SK-N-SH treated with all-trans-retinoic acid at 6 μM for 48 hours (cell line): ENCODE data around the gene KLHL24.

ENCODE experiments used
- SNAI2 ChIP-seq: fragments of 250-450 bp; sonication (Bioruptor Pico); IDR thresholded peaks from 2 replicates; pipeline ENCODE4 v1.5.0; 2020; ENCODE audit warnings: mild to moderate bottlenecking, moderate library complexity
- ZFP3 ChIP-seq: fragments of 250-450 bp; sonication (Bioruptor Pico); IDR thresholded peaks from 2 replicates; pipeline ENCODE4 v1.5.0; 2020; ENCODE audit warnings: mild to moderate bottlenecking, moderate library complexity
- TF ChIP-seq, protein P1 (sequence below): fragments of 250-450 bp; sonication (Bioruptor Pico); IDR thresholded peaks from 2 replicates; pipeline ENCODE4 v1.8.0; 2021; ENCODE audit warnings: low read depth, mild to moderate bottlenecking, moderate library complexity, borderline replicate concordance

- TF ChIP-seq ZFP3 (CRISPR knock-in tag) (no peak), SNAI2 (CRISPR knock-in tag) (no peak)
- TF ChIP-seq, protein P1, sequence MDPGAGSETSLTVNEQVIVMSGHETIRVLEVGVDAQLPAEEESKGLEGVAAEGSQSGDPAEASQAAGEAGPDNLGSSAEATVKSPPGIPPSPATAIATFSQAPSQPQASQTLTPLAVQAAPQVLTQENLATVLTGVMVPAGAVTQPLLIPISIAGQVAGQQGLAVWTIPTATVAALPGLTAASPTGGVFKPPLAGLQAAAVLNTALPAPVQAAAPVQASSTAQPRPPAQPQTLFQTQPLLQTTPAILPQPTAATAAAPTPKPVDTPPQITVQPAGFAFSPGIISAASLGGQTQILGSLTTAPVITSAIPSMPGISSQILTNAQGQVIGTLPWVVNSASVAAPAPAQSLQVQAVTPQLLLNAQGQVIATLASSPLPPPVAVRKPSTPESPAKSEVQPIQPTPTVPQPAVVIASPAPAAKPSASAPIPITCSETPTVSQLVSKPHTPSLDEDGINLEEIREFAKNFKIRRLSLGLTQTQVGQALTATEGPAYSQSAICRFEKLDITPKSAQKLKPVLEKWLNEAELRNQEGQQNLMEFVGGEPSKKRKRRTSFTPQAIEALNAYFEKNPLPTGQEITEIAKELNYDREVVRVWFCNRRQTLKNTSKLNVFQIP = no peak
These were observed 74.8 kb downstream of the KLHL24 start for GRCh38 chr3:183710231-183710630.
